Fibroblast of lung (primary cell): Measurements from ENCODE around the gene PIP5K1C. TPM values are rescaled to one million over a fixed set of nuclear protein-coding genes. Genes with fewer than 3 reads are reported as not detected.

Experiments used
- DNase-seq, 2 donors: peaks; one replicate each; pipeline versions ENCODE4 v3.0.0 to v3.0.0-alpha.2; 2010; ENCODE audit warnings: low read depth in 2 of 2
- H2AFZ ChIP-seq: 2 replicates; pipeline ENCODE4 v1.5.1; 2012; ENCODE audit warnings: low read length, control low read depth, inconsistent platforms
- H3K27ac ChIP-seq: 2 replicates; pipeline ENCODE4 v1.5.1; 2011; ENCODE audit warnings: low read length, control low read depth; ENCODE audit not compliant: insufficient read depth
- H3K27me3 ChIP-seq: 2 replicates; pipeline ENCODE4 v1.5.1; 2011; ENCODE audit warnings: mild to moderate bottlenecking, low read length; ENCODE audit not compliant: control insufficient read depth, insufficient read depth
- H3K36me3 ChIP-seq: 2 replicates; pipeline ENCODE4 v1.5.1; 2011; ENCODE audit warnings: low read length; ENCODE audit not compliant: control insufficient read depth, insufficient read depth
- H3K4me1 ChIP-seq: 2 replicates; pipeline ENCODE4 v1.5.1; 2011; ENCODE audit warnings: low read length; ENCODE audit not compliant: control insufficient read depth, insufficient read depth; ENCODE audit errors: extremely low read depth
- H3K4me2 ChIP-seq: 2 replicates; pipeline ENCODE4 v1.5.1; 2011; ENCODE audit warnings: low read length, control low read depth; ENCODE audit not compliant: insufficient read depth; ENCODE audit errors: extremely low read depth
- H3K4me3 ChIP-seq, 4 experiments: fragments of 200-600 bp in 1 of 4; sonication (generic) in 1 of 4; replicated peaks in 1 of 4; 2 replicates each; pipeline ENCODE4 v1.5.1; 2011 to 2016; ENCODE audit warnings: low read length in 4 of 4, low read depth in 3 of 4, mild to moderate bottlenecking in 3 of 4, control low read depth in 2 of 4, inconsistent platforms in 1 of 4, mixed read lengths in 1 of 4; ENCODE audit not compliant: insufficient read depth in 1 of 4; ENCODE audit errors: control extremely low read depth in 1 of 4
- H3K79me2 ChIP-seq: 2 replicates; pipeline ENCODE4 v1.5.1; 2012; ENCODE audit warnings: mild to moderate bottlenecking, low read length, inconsistent platforms; ENCODE audit not compliant: control insufficient read depth, insufficient read depth
- H3K9ac ChIP-seq: 2 replicates; pipeline ENCODE4 v1.5.1; 2011; ENCODE audit warnings: mild to moderate bottlenecking, low read length, control low read depth; ENCODE audit not compliant: insufficient read depth
- H3K9me3 ChIP-seq: 2 replicates; pipeline ENCODE4 v1.5.1; 2012; ENCODE audit warnings: low read depth, low read length; ENCODE audit not compliant: control insufficient read depth, insufficient read depth
- H4K20me1 ChIP-seq: 2 replicates; pipeline ENCODE4 v1.5.1; 2011; ENCODE audit warnings: low read length; ENCODE audit not compliant: control insufficient read depth, insufficient read depth; ENCODE audit errors: extremely low read depth
- EZH2 ChIP-seq: IDR thresholded peaks from 2 replicates; pipeline ENCODE4 v1.5.1; 2012; ENCODE audit warnings: low read length, control low read depth, mild to moderate bottlenecking; ENCODE audit errors: missing control alignments
- polyA plus RNA-seq, 2 donors: library from polyadenylated mRNA; depleted of rRNA in 1 of 2; stranded (reverse) in 1 of 2; unstranded in 1 of 2; fragments of >200 nt; gene quantifications; 2 replicates each; pipeline ENCODE4 v1.2.1, GENCODE V29; 2011 to 2012; ENCODE audit warnings: missing spikeins in 1 of 2
- total RNA-seq: library from RNA; depleted of rRNA; stranded (reverse); fragments of >200 nt; gene quantifications from 2 replicates; pipeline ENCODE4 v1.2.1, GENCODE V29; 2014
- TF ChIP-seq, protein P1 (sequence below), 2 donors: IDR thresholded peaks in 1 of 2; conservative IDR thresholded peaks in 1 of 2; 1 replicate in 1 of 2; 2 replicates in 1 of 2; pipeline ENCODE4 v1.5.1; 2011 to 2012; ENCODE audit warnings: low read length in 2 of 2, control low read depth in 1 of 2, inconsistent platforms in 1 of 2, low read depth in 1 of 2, mild to moderate bottlenecking in 1 of 2

PIP5K1C gene
- total and polyA plus RNA-seq, 2 donors (not counting 1 experiment from before 2014, with no cell fraction given) = 8.7 to 16.7 TPM

- no peaks in the 10 kb centered on the region for H3K79me2 ChIP-seq
- TF ChIP-seq EZH2 = no peak
- TF ChIP-seq, protein P1, sequence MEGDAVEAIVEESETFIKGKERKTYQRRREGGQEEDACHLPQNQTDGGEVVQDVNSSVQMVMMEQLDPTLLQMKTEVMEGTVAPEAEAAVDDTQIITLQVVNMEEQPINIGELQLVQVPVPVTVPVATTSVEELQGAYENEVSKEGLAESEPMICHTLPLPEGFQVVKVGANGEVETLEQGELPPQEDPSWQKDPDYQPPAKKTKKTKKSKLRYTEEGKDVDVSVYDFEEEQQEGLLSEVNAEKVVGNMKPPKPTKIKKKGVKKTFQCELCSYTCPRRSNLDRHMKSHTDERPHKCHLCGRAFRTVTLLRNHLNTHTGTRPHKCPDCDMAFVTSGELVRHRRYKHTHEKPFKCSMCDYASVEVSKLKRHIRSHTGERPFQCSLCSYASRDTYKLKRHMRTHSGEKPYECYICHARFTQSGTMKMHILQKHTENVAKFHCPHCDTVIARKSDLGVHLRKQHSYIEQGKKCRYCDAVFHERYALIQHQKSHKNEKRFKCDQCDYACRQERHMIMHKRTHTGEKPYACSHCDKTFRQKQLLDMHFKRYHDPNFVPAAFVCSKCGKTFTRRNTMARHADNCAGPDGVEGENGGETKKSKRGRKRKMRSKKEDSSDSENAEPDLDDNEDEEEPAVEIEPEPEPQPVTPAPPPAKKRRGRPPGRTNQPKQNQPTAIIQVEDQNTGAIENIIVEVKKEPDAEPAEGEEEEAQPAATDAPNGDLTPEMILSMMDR (conservative IDR thresholded peaks at IDR 0.05 in 1 of 2, IDR thresholded peaks at IDR 0.05 in 1 of 2; ENCODE audit: low read depth in 1 of 2, low read length in 2 of 2) = no peak
- H3K27me3 ChIP-seq = no peaks in the 10 kb centered on the region
- no peaks in the 10 kb centered on the region for H3K4me1 ChIP-seq
- no peaks in the 10 kb centered on the region for H4K20me1 ChIP-seq
- H3K9me3 ChIP-seq = no peaks in the 10 kb centered on the region
- DNase-seq = no peak
- no peak overlapping the region for H3K9ac ChIP-seq
- no peak overlapping the region for H2AFZ ChIP-seq
- H3K4me2 ChIP-seq = no peak overlapping the region
- H3K4me3 ChIP-seq = no peak overlapping the region
- H3K27ac ChIP-seq = no peak overlapping the region
- no peaks in the 10 kb centered on the region for H3K36me3 ChIP-seq
Observed at GRCh38 chr19:3738477-3739220, 38.4 kb upstream of the PIP5K1C start.

DNA sequence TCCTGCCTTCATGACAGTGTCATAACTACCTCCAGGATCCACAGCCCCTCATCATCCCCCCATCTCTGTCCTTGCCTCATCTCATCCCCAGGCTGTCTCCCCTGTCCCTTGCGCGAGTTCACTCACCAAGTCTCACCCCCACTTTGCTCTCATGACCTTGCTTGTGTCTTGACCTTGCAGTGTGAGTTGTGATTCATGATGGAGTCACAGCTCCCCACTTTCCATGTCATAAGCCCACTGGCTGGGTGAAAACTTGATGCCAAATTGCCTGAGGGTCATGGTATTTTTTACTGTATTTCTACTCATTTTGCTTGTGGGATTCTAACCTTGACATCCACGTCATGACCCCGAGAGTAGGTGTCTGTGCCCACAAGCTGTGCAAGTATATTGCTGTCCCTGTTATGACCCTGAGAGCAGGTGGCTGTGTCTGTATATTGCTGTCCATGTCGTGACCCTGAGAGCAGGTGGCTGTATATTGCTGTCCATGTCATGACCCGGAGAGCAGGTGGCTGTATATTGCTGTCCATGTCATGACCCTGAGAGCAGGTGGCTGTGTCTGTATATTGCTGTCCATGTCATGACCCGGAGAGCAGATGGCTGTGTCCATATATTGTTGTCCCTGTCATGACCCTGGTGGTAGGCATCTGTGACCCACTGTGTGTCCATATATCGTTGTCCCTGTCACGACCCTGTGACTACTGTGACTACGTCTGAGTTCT is 37.4 kb upstream of the PIP5K1C start:
- no peaks in the 10 kb centered on the region for H3K9me3 ChIP-seq
- no peak overlapping the region for H2AFZ ChIP-seq
- H3K27ac ChIP-seq = no peak overlapping the region
- no peaks in the 10 kb centered on the region for H3K36me3 ChIP-seq
- H3K79me2 ChIP-seq = no peaks in the 10 kb centered on the region
- no peak for TF ChIP-seq EZH2
- TF ChIP-seq, protein P1 (conservative IDR thresholded peaks at IDR 0.05 in 1 of 2, IDR thresholded peaks at IDR 0.05 in 1 of 2; ENCODE audit: low read depth in 1 of 2, low read length in 2 of 2) = no peak
- no peak overlapping the region for H3K4me3 ChIP-seq
- H3K4me1 ChIP-seq = no peaks in the 10 kb centered on the region
- no peak overlapping the region for H3K4me2 ChIP-seq
- no peaks in the 10 kb centered on the region for H4K20me1 ChIP-seq
- no peaks in the 10 kb centered on the region for H3K27me3 ChIP-seq
- DNase-seq = peak in 1 of 2 donors; percentile 8
- H3K9ac ChIP-seq = no peak overlapping the region

DNA sequence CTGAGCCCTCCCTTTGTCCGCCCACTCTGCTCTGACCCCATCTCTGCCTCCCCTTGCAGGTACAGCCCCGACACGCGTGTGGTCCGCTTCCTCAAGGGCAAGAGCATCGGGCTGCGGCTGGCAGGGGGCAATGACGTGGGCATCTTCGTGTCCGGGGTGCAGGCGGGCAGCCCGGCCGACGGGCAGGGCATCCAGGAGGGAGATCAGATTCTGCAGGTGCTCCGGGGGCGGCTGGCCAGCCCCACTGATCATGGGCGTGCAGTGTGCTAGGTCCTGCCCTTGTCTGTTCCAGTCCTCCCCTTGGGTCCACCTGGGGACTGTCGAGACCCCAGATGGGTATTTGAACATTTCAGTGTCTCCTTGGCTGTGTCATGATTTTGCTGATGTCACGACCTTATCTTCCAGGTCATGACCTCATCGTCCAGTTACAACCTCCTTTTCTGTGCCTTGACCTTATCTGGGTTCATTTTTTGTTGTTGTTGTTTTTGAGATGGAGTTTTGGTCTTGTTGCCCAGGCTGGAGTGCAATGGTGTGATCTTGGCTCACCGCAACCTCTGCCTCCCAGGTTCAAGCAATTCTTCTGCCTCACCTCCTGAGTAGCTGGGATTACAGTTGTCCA is 35.9 kb upstream of the PIP5K1C start:
- H3K9me3 ChIP-seq = no peaks in the 10 kb centered on the region
- H3K4me2 ChIP-seq = no peak overlapping the region
- DNase-seq = no peak
- H3K27ac ChIP-seq = no peak overlapping the region
- no peaks in the 10 kb centered on the region for H3K27me3 ChIP-seq
- TF ChIP-seq, protein P1 (conservative IDR thresholded peaks at IDR 0.05 in 1 of 2, IDR thresholded peaks at IDR 0.05 in 1 of 2; ENCODE audit: low read depth in 1 of 2, low read length in 2 of 2) = no peak
- no peak for TF ChIP-seq EZH2
- H3K4me1 ChIP-seq = no peaks in the 10 kb centered on the region
- no peak overlapping the region for H3K9ac ChIP-seq
- H3K4me3 ChIP-seq = no peak overlapping the region
- no peaks in the 10 kb centered on the region for H4K20me1 ChIP-seq
- no peaks in the 10 kb centered on the region for H3K36me3 ChIP-seq
- no peak overlapping the region for H2AFZ ChIP-seq
- H3K79me2 ChIP-seq = no peaks in the 10 kb centered on the region
